Measurements from ENCODE around the gene GRM2.

GRM2 gene

DNA sequence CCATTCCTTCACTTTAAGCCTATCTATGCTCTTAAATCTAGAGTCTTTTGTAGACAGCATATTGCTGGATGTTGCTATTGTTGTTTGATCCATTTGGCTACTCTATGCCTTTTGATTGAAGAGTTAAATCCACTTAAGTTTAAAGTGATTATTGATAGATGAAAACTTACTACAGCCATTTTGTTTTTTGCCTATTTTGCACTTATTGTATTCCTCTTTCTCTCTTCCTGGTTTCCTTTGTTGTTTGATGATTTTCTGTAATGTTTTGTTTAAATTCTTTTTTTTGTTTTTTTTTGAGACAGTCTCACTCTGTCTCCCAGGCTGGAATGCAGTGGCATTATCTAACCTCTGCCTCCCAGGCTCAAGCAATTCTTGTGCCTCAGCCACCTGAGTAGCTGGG lies 52.3 kb downstream of the GRM2 start:
- no peak overlapping the region for H3K27ac ChIP-seq
- ChIA-PET POLR2A (ENCODE audit: low non-redundant PET) (no interaction called here), CTCF (no interaction called here)
- no peak for DNase-seq (ENCODE audit: low spot score)
- TF ChIP-seq, protein P1, sequence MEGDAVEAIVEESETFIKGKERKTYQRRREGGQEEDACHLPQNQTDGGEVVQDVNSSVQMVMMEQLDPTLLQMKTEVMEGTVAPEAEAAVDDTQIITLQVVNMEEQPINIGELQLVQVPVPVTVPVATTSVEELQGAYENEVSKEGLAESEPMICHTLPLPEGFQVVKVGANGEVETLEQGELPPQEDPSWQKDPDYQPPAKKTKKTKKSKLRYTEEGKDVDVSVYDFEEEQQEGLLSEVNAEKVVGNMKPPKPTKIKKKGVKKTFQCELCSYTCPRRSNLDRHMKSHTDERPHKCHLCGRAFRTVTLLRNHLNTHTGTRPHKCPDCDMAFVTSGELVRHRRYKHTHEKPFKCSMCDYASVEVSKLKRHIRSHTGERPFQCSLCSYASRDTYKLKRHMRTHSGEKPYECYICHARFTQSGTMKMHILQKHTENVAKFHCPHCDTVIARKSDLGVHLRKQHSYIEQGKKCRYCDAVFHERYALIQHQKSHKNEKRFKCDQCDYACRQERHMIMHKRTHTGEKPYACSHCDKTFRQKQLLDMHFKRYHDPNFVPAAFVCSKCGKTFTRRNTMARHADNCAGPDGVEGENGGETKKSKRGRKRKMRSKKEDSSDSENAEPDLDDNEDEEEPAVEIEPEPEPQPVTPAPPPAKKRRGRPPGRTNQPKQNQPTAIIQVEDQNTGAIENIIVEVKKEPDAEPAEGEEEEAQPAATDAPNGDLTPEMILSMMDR (conservative IDR thresholded peaks at IDR 0.05; ENCODE audit: low read depth) = no peak
